ENCODE measurements around the gene RBM8A.

- TF ChIP-seq CTCF (IDR thresholded peaks at IDR 0.05 in 4 of 5, conservative IDR thresholded peaks at IDR 0.05 in 1 of 5) (no peak), POLR2A (IDR thresholded peaks at IDR 0.05) (no peak)
These were observed 15.1 kb downstream of the RBM8A start for GRCh38 chr1:145912128-145912641.
